Endothelial cell of umbilical vein (primary cell): ENCODE measurements around the gene SOX12.

Source experiments
- CTCF ChIP-seq, 2 donors: IDR thresholded peaks; 1 replicate in 1 of 2; 2 replicates in 1 of 2; pipeline ENCODE4 v1.5.1; 2011; ENCODE audit warnings: low read length in 2 of 2, mild to moderate bottlenecking in 2 of 2, moderate library complexity in 2 of 2, control low read depth in 1 of 2, inconsistent platforms in 1 of 2, low read depth in 1 of 2; ENCODE audit not compliant: insufficient read depth in 1 of 2; ENCODE audit errors: extremely low read depth in 1 of 2
- EZH2 ChIP-seq: IDR thresholded peaks from 2 replicates; pipeline ENCODE4 v1.6.1; 2012; ENCODE audit warnings: borderline replicate concordance, low read depth, mild to moderate bottlenecking, moderate library complexity, low read length, inconsistent platforms; ENCODE audit not compliant: severe bottlenecking
- MAX ChIP-seq: IDR thresholded peaks from 2 replicates; pipeline ENCODE4 v1.6.1; 2011; ENCODE audit not compliant: insufficient read depth, insufficient read length
- POLR2A ChIP-seq: IDR thresholded peaks from 2 replicates; pipeline ENCODE4 v1.6.1; 2012; ENCODE audit warnings: low read depth, mild to moderate bottlenecking, control low read depth, low read length
- POLR2AphosphoS5 ChIP-seq: IDR thresholded peaks from 2 replicates; pipeline ENCODE4 v1.6.1; 2012; ENCODE audit warnings: low read depth, mild to moderate bottlenecking, control low read depth, low read length, moderate library complexity; ENCODE audit not compliant: insufficient read depth

DNA sequence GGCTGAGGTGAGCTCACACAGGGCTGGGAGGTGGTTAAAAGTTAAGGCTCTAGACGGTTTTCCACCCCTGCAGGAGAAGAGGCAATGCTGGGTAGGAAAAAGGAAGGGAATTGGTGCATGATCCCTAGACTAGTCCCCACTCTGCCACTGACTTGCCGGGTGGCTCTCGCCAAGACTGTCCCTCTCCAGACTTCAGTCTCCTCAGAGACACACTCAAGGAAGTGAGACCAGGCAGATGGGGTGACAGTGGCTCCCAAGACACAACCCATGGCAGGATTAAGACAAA is 47.9 kb upstream of the SOX12 start:
- TF ChIP-seq POLR2A (no peak), CTCF (IDR thresholded peaks at IDR 0.05; ENCODE audit: extremely low read depth in 1 of 2, insufficient read depth in 1 of 2, low read depth in 1 of 2, low read length in 2 of 2) (no peak), EZH2 (no peak), POLR2AphosphoS5 (no peak), MAX (no peak)
